Astrocyte (in vitro differentiated cells and primary cell): ENCODE results near the gene ILF3.

Source experiments
- CTCF ChIP-seq: IDR thresholded peaks from 2 replicates; pipeline ENCODE4 v1.5.1; 2011; ENCODE audit warnings: low read depth, mild to moderate bottlenecking, inconsistent platforms, low read length, moderate library complexity; ENCODE audit not compliant: insufficient read depth
- EZH2 ChIP-seq: IDR thresholded peaks from 2 replicates; pipeline ENCODE4 v1.6.1; 2012; ENCODE audit warnings: mild to moderate bottlenecking, low read length, inconsistent platforms; ENCODE audit not compliant: insufficient read depth

GRCh38 chr19:10682397-10683063 is 28.4 kb downstream of the ILF3 start:
- no peak for TF ChIP-seq CTCF
- no peak for TF ChIP-seq EZH2
